SK-N-SH (cell line): ENCODE data around the gene RABGAP1L.

Source experiments
- FOXM1 ChIP-seq: IDR thresholded peaks from 2 replicates; pipeline ENCODE4 v1.4.0; 2012; ENCODE audit warnings: low read depth, mild to moderate bottlenecking
- NRF1 ChIP-seq: IDR thresholded peaks from 2 replicates; pipeline ENCODE4 v1.6.1; 2012; ENCODE audit warnings: low read depth, mild to moderate bottlenecking, low read length
- TF ChIP-seq, protein P1 (sequence below): IDR thresholded peaks from 2 replicates; pipeline ENCODE4 v1.6.1; 2012; ENCODE audit warnings: mild to moderate bottlenecking, low read depth, low read length, moderate library complexity
- TF ChIP-seq, protein P2 (sequence below): fragments of 200-600 bp; sonication (generic); IDR thresholded peaks from 2 replicates; pipeline ENCODE4 v1.6.1; 2017; ENCODE audit warnings: antibody characterized with exemption, mild to moderate bottlenecking, moderate library complexity

DNA sequence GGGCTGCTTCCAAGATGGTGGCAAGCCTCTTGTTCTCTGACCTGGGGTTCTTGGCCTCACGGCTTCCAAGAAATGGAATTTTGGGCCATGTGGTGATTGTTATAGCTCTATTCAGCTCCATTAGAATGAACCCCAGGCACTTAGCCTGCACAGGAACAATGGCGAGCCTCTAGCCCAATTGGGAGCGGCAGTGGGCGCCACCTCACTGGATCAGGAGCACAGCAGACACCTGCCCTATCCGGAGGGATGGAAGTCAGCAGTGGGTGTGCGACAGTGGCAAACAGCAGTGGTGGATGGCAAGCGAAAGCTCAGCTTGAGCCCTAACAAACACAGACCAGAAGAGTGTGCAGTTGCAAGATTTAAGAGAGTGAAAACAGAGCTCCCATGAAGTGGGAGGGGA is 519.3 kb downstream of the RABGAP1L start:
- TF ChIP-seq, protein P1, sequence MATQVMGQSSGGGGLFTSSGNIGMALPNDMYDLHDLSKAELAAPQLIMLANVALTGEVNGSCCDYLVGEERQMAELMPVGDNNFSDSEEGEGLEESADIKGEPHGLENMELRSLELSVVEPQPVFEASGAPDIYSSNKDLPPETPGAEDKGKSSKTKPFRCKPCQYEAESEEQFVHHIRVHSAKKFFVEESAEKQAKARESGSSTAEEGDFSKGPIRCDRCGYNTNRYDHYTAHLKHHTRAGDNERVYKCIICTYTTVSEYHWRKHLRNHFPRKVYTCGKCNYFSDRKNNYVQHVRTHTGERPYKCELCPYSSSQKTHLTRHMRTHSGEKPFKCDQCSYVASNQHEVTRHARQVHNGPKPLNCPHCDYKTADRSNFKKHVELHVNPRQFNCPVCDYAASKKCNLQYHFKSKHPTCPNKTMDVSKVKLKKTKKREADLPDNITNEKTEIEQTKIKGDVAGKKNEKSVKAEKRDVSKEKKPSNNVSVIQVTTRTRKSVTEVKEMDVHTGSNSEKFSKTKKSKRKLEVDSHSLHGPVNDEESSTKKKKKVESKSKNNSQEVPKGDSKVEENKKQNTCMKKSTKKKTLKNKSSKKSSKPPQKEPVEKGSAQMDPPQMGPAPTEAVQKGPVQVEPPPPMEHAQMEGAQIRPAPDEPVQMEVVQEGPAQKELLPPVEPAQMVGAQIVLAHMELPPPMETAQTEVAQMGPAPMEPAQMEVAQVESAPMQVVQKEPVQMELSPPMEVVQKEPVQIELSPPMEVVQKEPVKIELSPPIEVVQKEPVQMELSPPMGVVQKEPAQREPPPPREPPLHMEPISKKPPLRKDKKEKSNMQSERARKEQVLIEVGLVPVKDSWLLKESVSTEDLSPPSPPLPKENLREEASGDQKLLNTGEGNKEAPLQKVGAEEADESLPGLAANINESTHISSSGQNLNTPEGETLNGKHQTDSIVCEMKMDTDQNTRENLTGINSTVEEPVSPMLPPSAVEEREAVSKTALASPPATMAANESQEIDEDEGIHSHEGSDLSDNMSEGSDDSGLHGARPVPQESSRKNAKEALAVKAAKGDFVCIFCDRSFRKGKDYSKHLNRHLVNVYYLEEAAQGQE: no peak
- no peak for TF ChIP-seq FOXM1
- no peak for TF ChIP-seq NRF1
- TF ChIP-seq, protein P2, sequence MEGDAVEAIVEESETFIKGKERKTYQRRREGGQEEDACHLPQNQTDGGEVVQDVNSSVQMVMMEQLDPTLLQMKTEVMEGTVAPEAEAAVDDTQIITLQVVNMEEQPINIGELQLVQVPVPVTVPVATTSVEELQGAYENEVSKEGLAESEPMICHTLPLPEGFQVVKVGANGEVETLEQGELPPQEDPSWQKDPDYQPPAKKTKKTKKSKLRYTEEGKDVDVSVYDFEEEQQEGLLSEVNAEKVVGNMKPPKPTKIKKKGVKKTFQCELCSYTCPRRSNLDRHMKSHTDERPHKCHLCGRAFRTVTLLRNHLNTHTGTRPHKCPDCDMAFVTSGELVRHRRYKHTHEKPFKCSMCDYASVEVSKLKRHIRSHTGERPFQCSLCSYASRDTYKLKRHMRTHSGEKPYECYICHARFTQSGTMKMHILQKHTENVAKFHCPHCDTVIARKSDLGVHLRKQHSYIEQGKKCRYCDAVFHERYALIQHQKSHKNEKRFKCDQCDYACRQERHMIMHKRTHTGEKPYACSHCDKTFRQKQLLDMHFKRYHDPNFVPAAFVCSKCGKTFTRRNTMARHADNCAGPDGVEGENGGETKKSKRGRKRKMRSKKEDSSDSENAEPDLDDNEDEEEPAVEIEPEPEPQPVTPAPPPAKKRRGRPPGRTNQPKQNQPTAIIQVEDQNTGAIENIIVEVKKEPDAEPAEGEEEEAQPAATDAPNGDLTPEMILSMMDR: no peak
